Epithelial cell of esophagus (primary cell): Measurements from ENCODE around the gene MAP2K3.

ENCODE experiments used
- DNase-seq: peaks from one replicate; pipeline ENCODE4 v3.0.0; 2010; ENCODE audit warnings: low read depth
- H3K4me3 ChIP-seq: 2 replicates; pipeline ENCODE4 v1.5.1; 2011; ENCODE audit warnings: mild to moderate bottlenecking, low read length, control low read depth
- TF ChIP-seq, protein P1 (sequence below): IDR thresholded peaks from 2 replicates; pipeline ENCODE4 v1.5.1; 2011; ENCODE audit warnings: low read depth, mild to moderate bottlenecking, low read length, control low read depth, inconsistent platforms; ENCODE audit not compliant: insufficient read depth; ENCODE audit errors: missing control alignments

The MAP2K3 gene

DNA sequence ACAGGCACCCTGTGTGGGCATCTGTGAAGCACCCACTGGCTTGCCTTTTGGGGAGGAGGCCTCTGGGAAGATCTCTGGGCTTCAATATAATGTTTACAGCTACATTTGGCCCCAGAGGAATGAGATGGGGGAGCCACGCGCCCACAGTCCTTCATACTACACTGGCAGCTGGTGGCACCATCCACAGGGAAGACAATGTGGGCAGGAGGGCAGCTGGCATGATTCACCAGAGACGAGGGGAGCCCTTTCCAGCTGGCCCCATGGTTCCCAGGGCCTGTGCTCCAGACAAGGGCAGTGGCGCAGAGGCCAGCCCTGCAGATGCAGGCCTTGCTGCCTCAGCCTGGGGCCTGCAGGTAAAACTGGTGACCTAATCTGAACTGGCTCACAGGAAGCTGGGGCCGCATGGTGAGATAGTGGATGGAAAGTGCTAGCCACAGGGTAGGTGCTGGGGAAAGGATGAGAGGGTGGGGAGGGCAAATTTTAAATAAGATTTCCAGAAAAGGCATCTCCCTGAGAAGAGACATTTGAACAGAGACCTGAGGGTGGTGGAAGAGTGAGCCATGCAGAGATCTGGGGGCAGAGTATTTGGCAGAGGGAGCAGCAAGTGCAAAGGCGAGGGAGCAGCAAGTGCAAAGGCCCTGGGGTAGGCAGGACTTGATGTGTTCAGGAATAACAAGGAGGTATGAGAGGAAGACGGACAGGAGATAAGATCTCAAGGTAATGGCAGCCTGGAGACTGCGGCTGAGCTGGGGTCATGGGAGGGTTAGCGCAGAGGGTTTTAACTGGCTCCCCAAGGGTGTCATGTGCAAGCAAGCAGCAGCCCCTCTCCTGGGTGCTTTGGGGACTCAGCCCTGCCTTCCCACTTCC, 79.5 kb downstream of the MAP2K3 start:
- H3K4me3 ChIP-seq, result no peak overlapping the region
- TF ChIP-seq, protein P1, sequence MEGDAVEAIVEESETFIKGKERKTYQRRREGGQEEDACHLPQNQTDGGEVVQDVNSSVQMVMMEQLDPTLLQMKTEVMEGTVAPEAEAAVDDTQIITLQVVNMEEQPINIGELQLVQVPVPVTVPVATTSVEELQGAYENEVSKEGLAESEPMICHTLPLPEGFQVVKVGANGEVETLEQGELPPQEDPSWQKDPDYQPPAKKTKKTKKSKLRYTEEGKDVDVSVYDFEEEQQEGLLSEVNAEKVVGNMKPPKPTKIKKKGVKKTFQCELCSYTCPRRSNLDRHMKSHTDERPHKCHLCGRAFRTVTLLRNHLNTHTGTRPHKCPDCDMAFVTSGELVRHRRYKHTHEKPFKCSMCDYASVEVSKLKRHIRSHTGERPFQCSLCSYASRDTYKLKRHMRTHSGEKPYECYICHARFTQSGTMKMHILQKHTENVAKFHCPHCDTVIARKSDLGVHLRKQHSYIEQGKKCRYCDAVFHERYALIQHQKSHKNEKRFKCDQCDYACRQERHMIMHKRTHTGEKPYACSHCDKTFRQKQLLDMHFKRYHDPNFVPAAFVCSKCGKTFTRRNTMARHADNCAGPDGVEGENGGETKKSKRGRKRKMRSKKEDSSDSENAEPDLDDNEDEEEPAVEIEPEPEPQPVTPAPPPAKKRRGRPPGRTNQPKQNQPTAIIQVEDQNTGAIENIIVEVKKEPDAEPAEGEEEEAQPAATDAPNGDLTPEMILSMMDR, result no peak
- no peak for DNase-seq
